ENCODE results near the gene TMPRSS12. TPM values are rescaled to one million over a fixed set of nuclear protein-coding genes. Genes with fewer than 3 reads are reported as not detected.
A peak's percentile ranks its signal among the peaks of the same experiment; 100 is the strongest.

The TMPRSS12 gene
- total RNA-seq, 4 donors from 2014 or later, result not detected

DNA sequence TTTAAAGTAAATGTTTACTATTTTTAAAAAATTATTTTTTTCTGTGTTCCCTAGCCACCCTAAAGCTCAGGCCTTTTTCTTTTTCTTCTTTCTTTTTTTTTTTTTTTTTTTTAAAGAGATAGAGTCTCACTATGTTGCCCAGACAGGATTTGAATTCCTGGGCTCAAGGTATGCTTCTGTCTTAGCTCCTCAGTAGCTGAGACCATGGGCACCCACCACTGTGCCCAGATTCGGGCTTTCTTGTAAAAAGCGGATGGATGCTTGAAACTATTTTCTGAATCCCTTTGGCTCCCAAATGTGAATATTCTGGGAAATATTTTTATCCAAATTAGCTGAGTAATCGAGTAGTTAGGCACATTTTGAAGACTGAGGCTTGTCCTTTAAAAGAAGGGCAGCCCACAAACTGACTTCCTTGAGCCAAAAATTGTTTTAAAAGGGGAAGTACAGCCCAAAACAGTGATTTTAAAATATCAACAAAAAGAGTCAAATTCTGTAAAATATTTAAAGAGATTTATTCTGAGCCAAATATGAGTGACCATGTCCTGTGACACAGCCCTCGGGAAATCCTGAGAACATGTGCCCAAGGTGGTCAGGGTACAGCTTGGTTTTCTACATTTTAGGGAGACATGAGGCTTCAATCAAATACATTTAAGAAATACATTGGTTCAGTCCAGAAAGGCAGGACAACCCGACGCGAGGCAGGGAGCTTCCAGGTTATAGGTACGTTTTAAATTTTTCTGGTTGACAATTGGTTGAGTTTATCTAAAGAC, 80.8 kb downstream of the TMPRSS12 start:
- peak overlapping the region; percentile 82 to 90 (median 84) for H3K27ac ChIP-seq
- H3K36me3 ChIP-seq, result no peaks in the 10 kb centered on the region
- peak overlapping the region; percentile 16 to 79 (median 60) for H3K4me3 ChIP-seq
- DNase-seq, result no peak
- no peak for TF ChIP-seq POLR2A (IDR thresholded peaks at IDR 0.05)
- TF ChIP-seq, protein P1, sequence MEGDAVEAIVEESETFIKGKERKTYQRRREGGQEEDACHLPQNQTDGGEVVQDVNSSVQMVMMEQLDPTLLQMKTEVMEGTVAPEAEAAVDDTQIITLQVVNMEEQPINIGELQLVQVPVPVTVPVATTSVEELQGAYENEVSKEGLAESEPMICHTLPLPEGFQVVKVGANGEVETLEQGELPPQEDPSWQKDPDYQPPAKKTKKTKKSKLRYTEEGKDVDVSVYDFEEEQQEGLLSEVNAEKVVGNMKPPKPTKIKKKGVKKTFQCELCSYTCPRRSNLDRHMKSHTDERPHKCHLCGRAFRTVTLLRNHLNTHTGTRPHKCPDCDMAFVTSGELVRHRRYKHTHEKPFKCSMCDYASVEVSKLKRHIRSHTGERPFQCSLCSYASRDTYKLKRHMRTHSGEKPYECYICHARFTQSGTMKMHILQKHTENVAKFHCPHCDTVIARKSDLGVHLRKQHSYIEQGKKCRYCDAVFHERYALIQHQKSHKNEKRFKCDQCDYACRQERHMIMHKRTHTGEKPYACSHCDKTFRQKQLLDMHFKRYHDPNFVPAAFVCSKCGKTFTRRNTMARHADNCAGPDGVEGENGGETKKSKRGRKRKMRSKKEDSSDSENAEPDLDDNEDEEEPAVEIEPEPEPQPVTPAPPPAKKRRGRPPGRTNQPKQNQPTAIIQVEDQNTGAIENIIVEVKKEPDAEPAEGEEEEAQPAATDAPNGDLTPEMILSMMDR (IDR thresholded peaks at IDR 0.05), result no peak
- no peaks in the 10 kb centered on the region for H3K27me3 ChIP-seq
- no peaks in the 10 kb centered on the region for H3K9me3 ChIP-seq
- peaks cover 0 to 14% (median 8%) of the 10 kb centered on the region in 4 donors for H3K4me1 ChIP-seq

DNA sequence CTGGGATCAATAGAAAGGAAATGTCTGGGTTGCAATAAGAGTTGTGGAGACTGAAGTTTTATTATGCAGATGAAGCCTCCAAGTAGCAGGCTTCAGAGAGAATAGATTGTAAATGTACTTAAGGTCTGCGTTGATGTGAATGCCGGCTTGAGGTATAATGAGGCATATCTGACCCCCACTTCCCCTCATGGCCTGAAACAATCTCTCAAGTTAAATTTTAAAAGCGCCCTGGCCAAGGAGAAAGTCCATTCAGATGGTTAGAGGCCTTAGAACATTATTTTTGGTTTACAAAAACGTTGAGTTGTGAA, 81.4 kb downstream of the TMPRSS12 start:
- Histone ChIP-seq H3K27me3 (no peaks in the 10 kb centered on the region), H3K9me3 (no peaks in the 10 kb centered on the region), H3K36me3 (no peaks in the 10 kb centered on the region), H3K4me3 (peak overlapping the region; percentile 16 to 79 (median 60)), H3K4me1 (peaks cover 0 to 17% (median 9%) of the 10 kb centered on the region in 4 donors), H3K27ac (peak overlapping the region; percentile 82 to 90 (median 84))
- TF ChIP-seq POLR2A (IDR thresholded peaks at IDR 0.05), result no peak
- TF ChIP-seq, protein P1 (IDR thresholded peaks at IDR 0.05), result no peak
- no peak for DNase-seq

DNA sequence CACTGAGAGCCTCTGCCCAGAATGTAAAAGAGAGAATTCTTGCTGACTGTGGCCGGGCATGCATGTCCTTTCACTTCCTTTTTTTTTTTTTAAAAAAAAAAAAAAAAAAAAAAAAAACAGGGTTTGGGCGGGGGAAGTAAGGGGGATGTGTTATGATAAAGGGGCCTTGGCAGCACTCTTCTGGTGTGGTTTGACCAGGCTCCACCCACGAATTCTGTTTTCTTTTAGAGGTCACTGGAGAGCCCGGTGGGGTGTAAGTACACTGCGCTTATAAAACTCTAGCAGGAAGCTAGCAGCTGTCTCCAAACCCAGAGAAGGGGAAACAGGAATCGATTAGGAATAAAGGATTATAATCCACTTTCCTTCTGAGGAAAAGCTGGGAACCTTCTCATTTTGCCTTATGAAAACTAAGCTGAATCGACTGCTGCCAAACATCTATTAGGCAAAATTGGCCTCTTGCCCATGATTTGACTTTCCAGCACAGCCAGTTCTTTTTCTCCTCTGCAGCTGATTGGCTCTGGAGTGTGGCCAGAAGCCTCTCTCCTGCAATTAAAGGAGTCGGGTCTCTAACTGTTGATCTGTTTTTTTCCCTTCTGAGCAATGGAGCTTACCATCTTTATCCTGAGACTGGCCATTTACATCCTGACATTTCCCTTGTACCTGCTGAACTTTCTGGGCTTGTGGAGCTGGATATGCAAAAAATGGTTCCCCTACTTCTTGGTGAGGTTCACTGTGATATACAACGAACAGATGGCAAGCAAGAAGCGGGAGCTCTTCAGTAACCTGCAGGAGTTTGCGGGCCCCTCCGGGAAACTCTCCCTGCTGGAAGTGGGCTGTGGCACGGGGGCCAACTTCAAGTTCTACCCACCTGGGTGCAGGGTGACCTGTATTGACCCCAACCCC, 82.0 kb downstream of the TMPRSS12 start:
- H3K4me1 ChIP-seq, result peaks cover 0 to 19% (median 9%) of the 10 kb centered on the region in 4 donors
- peak; percentile 77 to 93 (median 85) for DNase-seq

DNA sequence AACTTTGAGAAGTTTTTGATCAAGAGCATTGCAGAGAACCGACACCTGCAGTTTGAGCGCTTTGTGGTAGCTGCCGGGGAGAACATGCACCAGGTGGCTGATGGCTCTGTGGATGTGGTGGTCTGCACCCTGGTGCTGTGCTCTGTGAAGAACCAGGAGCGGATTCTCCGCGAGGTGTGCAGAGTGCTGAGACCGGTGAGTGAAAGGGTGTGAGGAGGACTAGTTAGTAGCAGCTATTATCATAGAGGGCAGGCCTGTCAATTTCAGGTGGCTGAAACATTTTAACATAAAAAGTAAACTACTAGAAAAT, 82.6 kb downstream of the TMPRSS12 start:
- no peak for TF ChIP-seq POLR2A (IDR thresholded peaks at IDR 0.05)
- TF ChIP-seq, protein P1 (IDR thresholded peaks at IDR 0.05), result no peak
- H3K27ac ChIP-seq, result peak overlapping the region; percentile 82 to 90 (median 84)
- H3K4me3 ChIP-seq, result peak overlapping the region; percentile 52 to 79 (median 68)
- H3K36me3 ChIP-seq, result peaks cover 0 to 7% (median 0%) of the 10 kb centered on the region in 3 donors
- peaks cover 0 to 19% (median 9%) of the 10 kb centered on the region in 4 donors for H3K4me1 ChIP-seq
- DNase-seq, result peak in 1 of 3 donors; percentile 50
- H3K9me3 ChIP-seq, result no peaks in the 10 kb centered on the region
- no peaks in the 10 kb centered on the region for H3K27me3 ChIP-seq

More for the DNA sequence above, 82.0 kb downstream of the TMPRSS12 start:
- Histone ChIP-seq H3K27me3 (no peaks in the 10 kb centered on the region), H3K9me3 (no peaks in the 10 kb centered on the region), H3K27ac (peak overlapping the region; percentile 82 to 90 (median 84)), H3K4me3 (peak overlapping the region; percentile 52 to 79 (median 68)), H3K36me3 (peaks cover 0 to under 1% (median 0%) of the 10 kb centered on the region in 3 donors)
- TF ChIP-seq, protein P1 (IDR thresholded peaks at IDR 0.05), result no peak
- TF ChIP-seq POLR2A (IDR thresholded peaks at IDR 0.05), result peak in 1 of 2 donors; percentile 43

DNA sequence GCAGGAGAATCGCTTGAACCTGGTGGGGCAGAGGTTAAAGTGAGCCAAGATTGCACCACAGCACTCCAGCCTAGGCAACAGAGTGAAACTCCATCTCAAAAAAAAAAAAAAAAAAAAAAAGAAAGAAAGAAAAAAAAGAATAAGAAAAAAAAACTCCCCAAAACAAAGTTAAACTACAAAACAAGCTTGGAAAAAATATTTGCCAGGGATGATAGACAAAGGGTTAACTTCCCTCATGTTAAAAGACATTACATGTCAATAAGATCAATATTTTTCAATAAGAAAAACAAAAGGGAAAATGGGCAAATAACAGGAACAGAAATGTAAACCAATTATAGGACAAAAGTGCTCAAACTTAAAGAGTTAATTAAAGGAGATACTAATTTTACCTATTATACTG, 83.2 kb downstream of the TMPRSS12 start:
- H3K9me3 ChIP-seq, result no peaks in the 10 kb centered on the region
- peak overlapping the region; percentile 52 to 79 (median 68) for H3K4me3 ChIP-seq
- TF ChIP-seq, protein P1 (IDR thresholded peaks at IDR 0.05), result no peak
- TF ChIP-seq POLR2A (IDR thresholded peaks at IDR 0.05), result no peak
- no peaks in the 10 kb centered on the region for H3K27me3 ChIP-seq
- peaks cover 0 to 13% (median 0%) of the 10 kb centered on the region in 3 donors for H3K36me3 ChIP-seq
- H3K4me1 ChIP-seq, result peaks cover 0 to 19% (median 9%) of the 10 kb centered on the region in 4 donors
- H3K27ac ChIP-seq, result peak overlapping the region; percentile 78 to 90 (median 82)
- DNase-seq, result no peak
